Dedifferentiated amniotic fluid mesenchymal stem cell (primary cell): ENCODE measurements around the gene TMEM174.
"Not testable (repeated sequence)": the region's sequence is repeated elsewhere in the genome, so short reads cannot be mapped to it uniquely, and the experiment has no call there.

Experiments used
- DNase-seq: peaks from one replicate; pipeline ENCODE4 v3.0.0-alpha.2; 2016; ENCODE audit errors: extremely low spot score

TMEM174 gene

GRCh38 chr5:73193592-73193991 is 20.6 kb downstream of the TMEM174 start:
- no peak for DNase-seq

GRCh38 chr5:73196201-73196600 is 23.2 kb downstream of the TMEM174 start:
- no peak for DNase-seq

- no peak for DNase-seq
Measured at GRCh38 chr5:73197637-73198257, 24.8 kb downstream of the TMEM174 start.

- DNase-seq: no peak
Measured at GRCh38 chr5:73198833-73199592, 26.0 kb downstream of the TMEM174 start.

- DNase-seq: peak; percentile 82
Measured at GRCh38 chr5:73199671-73200070, 26.7 kb downstream of the TMEM174 start.

GRCh38 chr5:73201547-73202513 is 28.8 kb downstream of the TMEM174 start:
- no peak for DNase-seq

- DNase-seq: no peak
Measured at GRCh38 chr5:73204332-73204731, 31.3 kb downstream of the TMEM174 start.

- DNase-seq: no peak
Measured at GRCh38 chr5:73204733-73205132, 31.7 kb downstream of the TMEM174 start.

- DNase-seq: no peak
Measured at GRCh38 chr5:73205305-73205704, 32.3 kb downstream of the TMEM174 start.

GRCh38 chr5:73207239-73207638 is 34.2 kb downstream of the TMEM174 start:
- not testable (repeated sequence) for DNase-seq

- not testable (repeated sequence) for DNase-seq
Measured at GRCh38 chr5:73209075-73209474, 36.1 kb downstream of the TMEM174 start.

GRCh38 chr5:73212693-73213092 is 39.7 kb downstream of the TMEM174 start:
- DNase-seq: not testable (repeated sequence)

- DNase-seq: no peak
Measured at GRCh38 chr5:73213566-73213998, 40.6 kb downstream of the TMEM174 start.

GRCh38 chr5:73214306-73214705 is 41.3 kb downstream of the TMEM174 start:
- DNase-seq: no peak

- no peak for DNase-seq
Measured at GRCh38 chr5:73214996-73215395, 42.0 kb downstream of the TMEM174 start.

- DNase-seq: no peak
Measured at GRCh38 chr5:73215531-73215890, 42.5 kb downstream of the TMEM174 start.

GRCh38 chr5:73215891-73216610 is 43.1 kb downstream of the TMEM174 start:
- peak; percentile 74 for DNase-seq

GRCh38 chr5:73218552-73219171 is 45.7 kb downstream of the TMEM174 start:
- DNase-seq: peak; percentile 67

- DNase-seq: not testable (repeated sequence)
Measured at GRCh38 chr5:73219336-73219735, 46.3 kb downstream of the TMEM174 start.

- no peak for DNase-seq
Measured at GRCh38 chr5:73221161-73221560, 48.2 kb downstream of the TMEM174 start.

GRCh38 chr5:73221726-73222125 is 48.7 kb downstream of the TMEM174 start:
- DNase-seq: no peak
